ENCODE data around the gene VPS39.

DNA sequence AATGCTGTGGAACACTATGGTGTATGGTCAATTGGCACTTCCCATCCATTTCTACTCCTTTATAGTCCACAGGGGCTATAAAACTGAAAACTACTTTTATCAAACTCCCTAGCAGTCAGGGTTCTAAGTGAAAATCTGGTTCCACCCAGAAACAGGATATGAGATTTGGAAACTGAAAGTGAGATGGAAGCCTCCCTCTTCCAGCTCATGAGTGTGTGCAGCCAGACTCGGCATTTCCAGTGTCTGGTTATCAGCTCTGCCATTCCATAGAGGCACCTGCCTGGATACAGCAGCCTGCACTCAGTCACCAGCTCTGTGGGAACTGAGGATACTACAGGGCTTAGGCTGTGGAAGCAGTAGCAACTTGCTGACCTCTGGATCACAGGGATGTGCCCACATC lies 37.0 kb downstream of the VPS39 start:
- TF ChIP-seq FOXM1 (IDR thresholded peaks at IDR 0.05; ENCODE audit: borderline replicate concordance) (no peak), L3MBTL2 (conservative IDR thresholded peaks at IDR 0.05) (no peak), SUZ12 (IDR thresholded peaks at IDR 0.05) (no peak), ZNF384 (IDR thresholded peaks at IDR 0.05) (no peak), SP1 (IDR thresholded peaks at IDR 0.05) (no peak), BHLHE40 (IDR thresholded peaks at IDR 0.05; ENCODE audit: borderline replicate concordance) (no peak), HDGF (IDR thresholded peaks at IDR 0.05; ENCODE audit: borderline replicate concordance) (no peak), FOXA1 (IDR thresholded peaks at IDR 0.05) (no peak)
- TF ChIP-seq, protein P1, sequence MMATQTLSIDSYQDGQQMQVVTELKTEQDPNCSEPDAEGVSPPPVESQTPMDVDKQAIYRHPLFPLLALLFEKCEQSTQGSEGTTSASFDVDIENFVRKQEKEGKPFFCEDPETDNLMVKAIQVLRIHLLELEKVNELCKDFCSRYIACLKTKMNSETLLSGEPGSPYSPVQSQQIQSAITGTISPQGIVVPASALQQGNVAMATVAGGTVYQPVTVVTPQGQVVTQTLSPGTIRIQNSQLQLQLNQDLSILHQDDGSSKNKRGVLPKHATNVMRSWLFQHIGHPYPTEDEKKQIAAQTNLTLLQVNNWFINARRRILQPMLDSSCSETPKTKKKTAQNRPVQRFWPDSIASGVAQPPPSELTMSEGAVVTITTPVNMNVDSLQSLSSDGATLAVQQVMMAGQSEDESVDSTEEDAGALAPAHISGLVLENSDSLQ (IDR thresholded peaks at IDR 0.05): no peak

Measured in HEK293T (cell line).